GM12873 (cell line): Measurements from ENCODE around the gene SIX2.
A peak's percentile ranks its signal among the peaks of the same experiment; 100 is the strongest.

Source experiments
- CTCF ChIP-seq: IDR thresholded peaks from 2 replicates; pipeline ENCODE4 v1.5.1; 2012; ENCODE audit warnings: low read depth, mild to moderate bottlenecking, moderate library complexity, low read length, control low read depth; ENCODE audit not compliant: insufficient read depth; ENCODE audit errors: missing control alignments

SIX2 gene

GRCh38 chr2:45004562-45005191, 4.6 kb downstream of the SIX2 start:
- TF ChIP-seq CTCF = no peak

GRCh38 chr2:45003579-45004551, 5.4 kb downstream of the SIX2 start:
- no peak for TF ChIP-seq CTCF

GRCh38 chr2:45002686-45003085, 6.6 kb downstream of the SIX2 start:
- no peak for TF ChIP-seq CTCF

DNA sequence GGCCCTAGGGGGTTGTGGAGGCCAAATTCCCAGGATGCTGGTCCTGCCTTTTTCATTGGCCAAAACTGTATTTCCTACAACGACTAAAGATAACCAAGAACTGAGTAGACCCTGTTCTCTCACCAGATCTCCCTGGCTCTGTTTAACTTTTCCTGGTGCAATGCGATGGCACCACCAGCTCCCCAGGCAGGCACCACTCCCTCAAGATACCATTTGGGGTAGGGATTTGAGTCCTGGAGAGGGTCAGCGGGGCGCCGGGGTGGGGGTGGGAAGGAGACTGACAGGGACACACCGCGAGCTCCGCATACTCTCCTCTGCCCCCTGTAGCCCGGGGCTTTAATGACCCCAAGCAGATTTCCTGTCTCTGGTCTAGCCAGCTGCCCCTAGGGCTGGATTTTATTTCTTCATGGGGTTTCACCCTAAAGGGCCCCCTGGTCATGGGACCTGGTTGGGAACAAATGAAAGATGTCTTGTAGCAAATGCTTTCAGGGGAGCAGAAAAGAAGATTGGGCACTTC, 7.3 kb downstream of the SIX2 start:
- peak; percentile 25 for TF ChIP-seq CTCF

DNA sequence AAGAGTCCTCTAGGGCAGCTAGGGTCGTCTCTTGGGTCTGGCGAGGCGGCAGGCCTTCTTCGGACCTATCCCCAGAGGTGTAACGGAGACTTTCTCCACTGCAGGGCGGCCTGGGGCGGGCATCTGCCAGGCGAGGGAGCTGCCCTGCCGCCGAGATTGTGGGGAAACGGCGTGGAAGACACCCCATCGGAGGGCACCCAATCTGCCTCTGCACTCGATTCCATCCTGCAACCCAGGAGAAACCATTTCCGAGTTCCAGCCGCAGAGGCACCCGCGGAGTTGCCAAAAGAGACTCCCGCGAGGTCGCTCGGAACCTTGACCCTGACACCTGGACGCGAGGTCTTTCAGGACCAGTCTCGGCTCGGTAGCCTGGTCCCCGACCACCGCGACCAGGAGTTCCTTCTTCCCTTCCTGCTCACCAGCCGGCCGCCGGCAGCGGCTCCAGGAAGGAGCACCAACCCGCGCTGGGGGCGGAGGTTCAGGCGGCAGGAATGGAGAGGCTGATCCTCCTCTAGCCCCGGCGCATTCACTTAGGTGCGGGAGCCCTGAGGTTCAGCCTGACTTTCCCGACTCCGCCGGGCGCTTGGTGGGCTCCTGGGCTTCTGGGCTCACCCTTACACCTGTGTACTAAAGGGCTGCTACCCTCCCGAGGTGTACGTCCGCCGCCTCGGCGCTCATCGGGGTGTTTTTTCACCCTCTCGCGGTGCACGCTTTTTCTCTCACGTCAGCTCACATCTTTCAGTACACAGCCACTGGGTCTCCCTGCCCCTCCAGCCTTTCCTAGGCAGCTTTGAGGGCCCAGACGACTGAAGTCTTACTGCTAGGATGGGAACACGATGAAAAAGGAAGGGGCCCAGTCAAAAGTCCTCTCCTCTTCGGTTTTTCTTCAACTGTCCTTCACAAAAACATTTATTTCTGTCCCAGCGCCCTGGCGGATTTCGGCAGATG, 8.1 kb downstream of the SIX2 start:
- no peak for TF ChIP-seq CTCF

GRCh38 chr2:45000341-45000901, 8.8 kb downstream of the SIX2 start:
- no peak for TF ChIP-seq CTCF
